Measurements from ENCODE around the gene ITGB5. TPM values are rescaled to one million over a fixed set of nuclear protein-coding genes. Genes with fewer than 3 reads are reported as not detected.
"Not testable (repeated sequence)": the region's sequence is repeated elsewhere in the genome, so short reads cannot be mapped to it uniquely, and the experiment has no call there.

The ITGB5 gene
- total RNA-seq, 1 donor from 2014 or later, result 161 TPM

- DNase-seq (ENCODE audit: low read depth, low spot score), result no peak
These were observed 50.7 kb downstream of the ITGB5 start for GRCh38 chr3:124836448-124836847.

GRCh38 chr3:124834723-124835718, 52.1 kb downstream of the ITGB5 start:
- no peak for DNase-seq (ENCODE audit: low read depth, low spot score)

- no peak for DNase-seq (ENCODE audit: low read depth, low spot score)
These were observed 53.3 kb downstream of the ITGB5 start for GRCh38 chr3:124833710-124834332.

GRCh38 chr3:124832782-124833709, 54.1 kb downstream of the ITGB5 start:
- DNase-seq (ENCODE audit: low read depth, low spot score), result no peak

GRCh38 chr3:124831628-124832199, 55.5 kb downstream of the ITGB5 start:
- DNase-seq (ENCODE audit: low read depth, low spot score), result no peak

- DNase-seq (ENCODE audit: low read depth, low spot score), result no peak
These were observed 57.2 kb downstream of the ITGB5 start for GRCh38 chr3:124829819-124830554.

GRCh38 chr3:124829178-124829818, 57.9 kb downstream of the ITGB5 start:
- DNase-seq (ENCODE audit: low read depth, low spot score), result no peak

- not testable (repeated sequence) for DNase-seq (ENCODE audit: low read depth, low spot score)
These were observed 59.5 kb downstream of the ITGB5 start for GRCh38 chr3:124827476-124828206.

- DNase-seq (ENCODE audit: low read depth, low spot score), result peak; percentile 33
These were observed 60.5 kb downstream of the ITGB5 start for GRCh38 chr3:124826703-124827102.

GRCh38 chr3:124824286-124824915, 62.8 kb downstream of the ITGB5 start:
- no peak for DNase-seq (ENCODE audit: low read depth, low spot score)

- no peak for DNase-seq (ENCODE audit: low read depth, low spot score)
These were observed 63.5 kb downstream of the ITGB5 start for GRCh38 chr3:124823648-124824047.

GRCh38 chr3:124823206-124823605, 64.0 kb downstream of the ITGB5 start:
- no peak for DNase-seq (ENCODE audit: low read depth, low spot score)

- DNase-seq (ENCODE audit: low read depth, low spot score), result no peak
These were observed 65.8 kb downstream of the ITGB5 start for GRCh38 chr3:124821356-124821755.

GRCh38 chr3:124818398-124819091, 68.6 kb downstream of the ITGB5 start:
- DNase-seq (ENCODE audit: low read depth, low spot score), result no peak

GRCh38 chr3:124817079-124817478, 70.1 kb downstream of the ITGB5 start:
- no peak for DNase-seq (ENCODE audit: low read depth, low spot score)

GRCh38 chr3:124816206-124816605, 71.0 kb downstream of the ITGB5 start:
- DNase-seq (ENCODE audit: low read depth, low spot score), result no peak

- no peak for DNase-seq (ENCODE audit: low read depth, low spot score)
These were observed 71.4 kb downstream of the ITGB5 start for GRCh38 chr3:124815781-124816180.
